GM23338 (cell line): ENCODE results near the gene LARGE1. TPM values are rescaled to one million over a fixed set of nuclear protein-coding genes. Genes with fewer than 3 reads are reported as not detected.
A peak's percentile ranks its signal among the peaks of the same experiment; 100 is the strongest.

Source experiments
- ATAC-seq: fragments of 200-7000 bp; cut with Tn5 transposase; 3 replicates; pipeline ENCODE4 v1.9.1; 2020
- DNase-seq: peaks from one replicate; pipeline ENCODE4 v3.0.0-alpha.2; 2015; ENCODE audit warnings: low spot score
- H2AFZ ChIP-seq: fragments of 200-600 bp; sonication (generic); 2 replicates; pipeline ENCODE4 v1.8.0; 2016; ENCODE audit warnings: antibody characterized with exemption, mild to moderate bottlenecking, moderate library complexity
- H3F3A ChIP-seq: fragments of 200-600 bp; sonication (generic); replicated peaks from 2 replicates; pipeline ENCODE4 v1.8.0; 2017; ENCODE audit warnings: antibody characterized with exemption, mixed run types, low read depth
- H3K27ac ChIP-seq: fragments of 200-600 bp; sonication (generic); 2 replicates; pipeline ENCODE4 v1.6.1; 2016; ENCODE audit warnings: low read depth
- H3K27me3 ChIP-seq: fragments of 200-600 bp; sonication (generic); 2 replicates; pipeline ENCODE4 v1.8.0; 2016; ENCODE audit warnings: mild to moderate bottlenecking, mixed run types, moderate library complexity; ENCODE audit not compliant: insufficient read depth
- H3K36me3 ChIP-seq: fragments of 200-600 bp; sonication (generic); 2 replicates; pipeline ENCODE4 v1.8.0; 2016; ENCODE audit warnings: mild to moderate bottlenecking; ENCODE audit not compliant: insufficient read depth
- H3K4me1 ChIP-seq: fragments of 200-600 bp; sonication (generic); 2 replicates; pipeline ENCODE4 v1.8.0; 2016; ENCODE audit warnings: mild to moderate bottlenecking, moderate library complexity; ENCODE audit not compliant: insufficient read depth
- H3K4me2 ChIP-seq: fragments of 200-600 bp; sonication (generic); 2 replicates; pipeline ENCODE4 v1.7.1; 2017; ENCODE audit warnings: mixed run types
- H3K4me3 ChIP-seq: fragments of 200-600 bp; sonication (generic); 2 replicates; pipeline ENCODE4 v1.6.1; 2016; ENCODE audit warnings: mixed run types
- H3K79me2 ChIP-seq: fragments of 200-600 bp; sonication (generic); replicated peaks from 2 replicates; pipeline ENCODE4 v1.8.0; 2017; ENCODE audit warnings: mild to moderate bottlenecking; ENCODE audit not compliant: insufficient read depth
- H3K9me2 ChIP-seq: fragments of 200-600 bp; sonication (generic); 2 replicates; pipeline ENCODE4 v1.8.0; 2017; ENCODE audit not compliant: insufficient read depth
- H4K20me1 ChIP-seq: fragments of 200-600 bp; sonication (generic); replicated peaks from 2 replicates; pipeline ENCODE4 v1.8.0; 2017; ENCODE audit warnings: mild to moderate bottlenecking; ENCODE audit not compliant: insufficient read depth
- H3K27ac Mint-ChIP-seq: 2 replicates; pipeline ENCODE4 v1.8.0; 2020; ENCODE audit warnings: inconsistent platforms, mild to moderate bottlenecking, moderate library complexity, mixed read lengths
- H3K27me3 Mint-ChIP-seq: 3 replicates; pipeline ENCODE4 v1.8.0; 2022; ENCODE audit warnings: low read depth, mild to moderate bottlenecking, moderate library complexity, mixed read lengths, inconsistent platforms; ENCODE audit not compliant: insufficient read depth, poor library complexity
- H3K36me3 Mint-ChIP-seq: 3 replicates; pipeline ENCODE4 v1.8.0; 2021; ENCODE audit warnings: low read depth, mild to moderate bottlenecking, inconsistent platforms, moderate library complexity, mixed read lengths
- H3K4me1 Mint-ChIP-seq: 3 replicates; pipeline ENCODE4 v1.8.0; 2020; ENCODE audit warnings: mild to moderate bottlenecking, inconsistent platforms, mixed read lengths
- H3K4me3 Mint-ChIP-seq: 3 replicates; pipeline ENCODE4 v1.8.0; 2021; ENCODE audit warnings: moderate library complexity, mild to moderate bottlenecking, inconsistent platforms, mixed read lengths
- H3K9me3 Mint-ChIP-seq: 3 replicates; pipeline ENCODE4 v1.8.0; 2020; ENCODE audit warnings: moderate library complexity, mild to moderate bottlenecking, inconsistent platforms, mixed read lengths
- CREB1 ChIP-seq: fragments of 250-450 bp; sonication (Bioruptor Pico); IDR thresholded peaks from 2 replicates; pipeline ENCODE4 v1.5.0; 2020; ENCODE audit warnings: low read depth, mild to moderate bottlenecking, moderate library complexity
- ETS1 ChIP-seq: IDR thresholded peaks from 2 replicates; pipeline ENCODE4 v1.6.1; 2016; ENCODE audit warnings: antibody characterized with exemption
- EZH2 ChIP-seq: fragments of 200-600 bp; sonication (generic); IDR thresholded peaks from one replicate; pipeline ENCODE4 v1.8.0; 2017; ENCODE audit warnings: antibody characterized with exemption, mild to moderate bottlenecking, low read depth; ENCODE audit not compliant: unreplicated experiment
- EZH2phosphoT487 ChIP-seq: fragments of 200-600 bp; sonication (generic); IDR thresholded peaks from one replicate; pipeline ENCODE4 v1.8.1; 2018; ENCODE audit warnings: antibody characterized with exemption; ENCODE audit not compliant: unreplicated experiment
- JUNB ChIP-seq: IDR thresholded peaks from one replicate; pipeline ENCODE4 v1.6.1; 2016; ENCODE audit warnings: antibody characterized with exemption; ENCODE audit not compliant: unreplicated experiment
- NANOG ChIP-seq: IDR thresholded peaks from 2 replicates; pipeline ENCODE4 v1.6.1; 2016; ENCODE audit warnings: antibody characterized with exemption, borderline replicate concordance
- POLR2AphosphoS5 ChIP-seq: IDR thresholded peaks from 2 replicates; pipeline ENCODE4 v1.6.1; 2016; ENCODE audit warnings: antibody characterized with exemption, low read depth
- REST ChIP-seq: IDR thresholded peaks from one replicate; pipeline ENCODE4 v1.6.1; 2018; ENCODE audit warnings: antibody characterized with exemption; ENCODE audit not compliant: unreplicated experiment
- STAT1 ChIP-seq: IDR thresholded peaks from one replicate; pipeline ENCODE4 v1.6.1; 2016; ENCODE audit warnings: antibody characterized with exemption; ENCODE audit not compliant: unreplicated experiment
- ZNF114 ChIP-seq: fragments of 250-450 bp; sonication (Bioruptor Pico); IDR thresholded peaks from 2 replicates; pipeline ENCODE4 v1.5.0; 2020; ENCODE audit warnings: mild to moderate bottlenecking, moderate library complexity
- ZNF331 ChIP-seq: fragments of 250-450 bp; sonication (Bioruptor Pico); IDR thresholded peaks from 2 replicates; pipeline ENCODE4 v1.5.0; 2020; ENCODE audit warnings: low read depth, mild to moderate bottlenecking, moderate library complexity
- ZNF462 ChIP-seq: fragments of 250-450 bp; sonication (Bioruptor Pico); IDR thresholded peaks from 2 replicates; pipeline ENCODE4 v1.5.0; 2020; ENCODE audit warnings: mild to moderate bottlenecking, moderate library complexity
- polyA plus RNA-seq: library from polyadenylated mRNA; unstranded; fragments of >200 nt; fragmentation: Nextera tagmentation; extraction: Ambion mirVana; gene quantifications from 2 replicates; pipeline ENCODE4 v1.2.1, GENCODE V29; 2016
- total RNA-seq: library from RNA; depleted of rRNA; stranded (reverse); fragments of >200 nt; shearing (Covaris generic); gene quantifications from 2 replicates; pipeline ENCODE4 v1.2.3, GENCODE V29; 2014
- TF ChIP-seq, protein P1 (sequence below), 2 experiments: fragments of 200-600 bp in 1 of 2; sonication (generic) in 1 of 2; conservative IDR thresholded peaks; 2 replicates each; pipeline versions ENCODE4 v1.5.1 to v1.6.1; 2016 to 2017; ENCODE audit warnings: antibody characterized with exemption in 2 of 2, low read depth in 2 of 2, mild to moderate bottlenecking in 2 of 2, moderate library complexity in 1 of 2

Gene LARGE1
- total and polyA plus RNA-seq, 2 experiments from 2014 or later: 12.8 to 75.6 TPM

- Mint-ChIP-seq H3K4me1 (peaks cover 14% of the 10 kb centered on the region), H3K36me3 (peaks cover 32% of the 10 kb centered on the region), H3K9me3 (no peaks in the 10 kb centered on the region), H3K27ac (no peak overlapping the region), H3K27me3 (peaks cover 4% of the 10 kb centered on the region), H3K4me3 (no peak overlapping the region)
- TF ChIP-seq CREB1 (CRISPR knock-in tag) (no peak), EZH2 (no peak), ZNF114 (CRISPR knock-in tag) (no peak), REST (no peak), EZH2phosphoT487 (no peak), STAT1 (no peak), JUNB (no peak), NANOG (no peak), ZNF462 (CRISPR knock-in tag) (no peak), ETS1 (no peak), POLR2AphosphoS5 (no peak), ZNF331 (no peak)
- TF ChIP-seq, protein P1, sequence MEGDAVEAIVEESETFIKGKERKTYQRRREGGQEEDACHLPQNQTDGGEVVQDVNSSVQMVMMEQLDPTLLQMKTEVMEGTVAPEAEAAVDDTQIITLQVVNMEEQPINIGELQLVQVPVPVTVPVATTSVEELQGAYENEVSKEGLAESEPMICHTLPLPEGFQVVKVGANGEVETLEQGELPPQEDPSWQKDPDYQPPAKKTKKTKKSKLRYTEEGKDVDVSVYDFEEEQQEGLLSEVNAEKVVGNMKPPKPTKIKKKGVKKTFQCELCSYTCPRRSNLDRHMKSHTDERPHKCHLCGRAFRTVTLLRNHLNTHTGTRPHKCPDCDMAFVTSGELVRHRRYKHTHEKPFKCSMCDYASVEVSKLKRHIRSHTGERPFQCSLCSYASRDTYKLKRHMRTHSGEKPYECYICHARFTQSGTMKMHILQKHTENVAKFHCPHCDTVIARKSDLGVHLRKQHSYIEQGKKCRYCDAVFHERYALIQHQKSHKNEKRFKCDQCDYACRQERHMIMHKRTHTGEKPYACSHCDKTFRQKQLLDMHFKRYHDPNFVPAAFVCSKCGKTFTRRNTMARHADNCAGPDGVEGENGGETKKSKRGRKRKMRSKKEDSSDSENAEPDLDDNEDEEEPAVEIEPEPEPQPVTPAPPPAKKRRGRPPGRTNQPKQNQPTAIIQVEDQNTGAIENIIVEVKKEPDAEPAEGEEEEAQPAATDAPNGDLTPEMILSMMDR (conservative IDR thresholded peaks at IDR 0.05; ENCODE audit: low read depth in 2 of 2): no peak
- Histone ChIP-seq H3K27me3 (no peaks in the 10 kb centered on the region), H2AFZ (no peak overlapping the region), H3K4me1 (no peaks in the 10 kb centered on the region), H4K20me1 (peaks cover 22% of the 10 kb centered on the region), H3K4me3 (no peak overlapping the region), H3K4me2 (no peak overlapping the region), H3K36me3 (no peaks in the 10 kb centered on the region; the same call in 1 of the 2 replicates), H3K9me2 (no peaks in the 10 kb centered on the region), H3F3A (no peaks in the 10 kb centered on the region), H3K27ac (no peak overlapping the region), H3K79me2 (peaks cover 4% of the 10 kb centered on the region; the same call in 1 of the 2 replicates)
- peak; percentile 71 for ATAC-seq
- DNase-seq: no peak
Measured at GRCh38 chr22:33597274-33597985, 322.8 kb downstream of the LARGE1 start.
